ENCODE measurements around the gene TACC2.

- TF ChIP-seq CTCF (IDR thresholded peaks at IDR 0.05), result no peak
- TF ChIP-seq EP300 (IDR thresholded peaks at IDR 0.05), result no peak
- no peak for TF ChIP-seq POLR2A (IDR thresholded peaks at IDR 0.05)
- TF ChIP-seq POLR2AphosphoS5 (IDR thresholded peaks at IDR 0.05), result no peak
Measured at GRCh38 chr10:122122493-122122892, 133.5 kb downstream of the TACC2 start.
